GM04503 (cell line): ENCODE data around the gene SASS6.
A peak's percentile ranks its signal among the peaks of the same experiment; 100 is the strongest.
"Not testable (repeated sequence)": the region's sequence is repeated elsewhere in the genome, so short reads cannot be mapped to it uniquely, and the experiment has no call there.

Source experiments
- DNase-seq: peaks from one replicate; pipeline ENCODE4 v3.0.0-alpha.2; 2012; ENCODE audit warnings: low read depth

Gene SASS6

DNA sequence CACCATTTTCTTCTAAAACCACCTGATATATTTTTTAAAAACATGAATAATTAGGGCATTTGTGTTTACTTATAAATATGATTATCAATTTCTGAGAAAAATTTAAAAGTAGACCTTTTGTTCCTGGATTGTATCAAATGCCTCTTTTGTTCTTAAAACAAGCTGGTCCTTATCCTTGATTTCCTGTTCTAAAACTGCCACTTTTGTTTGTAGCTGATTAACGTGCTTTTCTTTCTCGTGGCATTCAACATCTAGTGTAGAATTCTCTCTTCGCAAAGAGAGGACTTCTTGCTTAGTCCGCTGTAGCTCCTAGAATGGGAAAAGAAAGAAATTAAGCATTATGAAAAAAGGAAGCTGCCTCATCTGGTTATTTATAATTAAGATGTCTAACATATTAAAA lies 25.0 kb downstream of the SASS6 start:
- no peak for DNase-seq

DNA sequence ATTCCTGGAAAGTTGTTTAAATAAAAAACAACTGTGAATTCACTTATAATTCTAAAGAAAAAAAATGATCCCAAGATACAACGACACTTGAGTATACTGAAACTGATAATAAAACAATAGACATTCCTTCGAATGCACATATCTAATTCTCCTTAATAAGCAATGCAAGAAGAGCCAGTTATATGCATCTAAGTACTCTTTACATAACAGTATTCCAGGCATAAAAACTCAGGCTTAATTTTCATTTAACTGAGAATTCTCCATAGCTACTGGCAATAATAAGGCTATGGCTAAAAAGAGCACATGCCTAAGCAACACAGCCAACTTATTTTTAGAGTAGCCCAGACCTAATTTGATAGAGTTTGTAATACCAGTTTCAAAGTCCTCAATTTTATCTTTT lies 31.2 kb downstream of the SASS6 start:
- DNase-seq = no peak

DNA sequence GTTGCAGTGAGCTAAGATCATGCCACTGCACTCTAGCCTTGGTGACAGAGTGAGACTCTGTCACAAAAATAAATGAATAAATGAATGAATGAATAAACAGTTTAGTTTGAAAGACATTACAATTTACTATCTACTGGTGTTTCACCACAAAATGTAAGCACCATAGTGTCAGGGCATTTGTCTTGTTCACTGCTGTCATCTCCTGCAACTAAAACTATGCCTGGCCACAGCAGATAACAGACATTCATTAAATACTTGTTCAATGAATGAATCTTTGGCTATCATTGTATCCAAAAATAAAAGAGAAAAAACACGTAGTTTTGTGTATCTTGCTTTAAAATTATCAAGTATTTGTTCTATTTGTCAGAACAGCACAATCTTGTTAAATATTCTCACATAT lies 32.5 kb downstream of the SASS6 start:
- DNase-seq = peak; percentile 40

DNA sequence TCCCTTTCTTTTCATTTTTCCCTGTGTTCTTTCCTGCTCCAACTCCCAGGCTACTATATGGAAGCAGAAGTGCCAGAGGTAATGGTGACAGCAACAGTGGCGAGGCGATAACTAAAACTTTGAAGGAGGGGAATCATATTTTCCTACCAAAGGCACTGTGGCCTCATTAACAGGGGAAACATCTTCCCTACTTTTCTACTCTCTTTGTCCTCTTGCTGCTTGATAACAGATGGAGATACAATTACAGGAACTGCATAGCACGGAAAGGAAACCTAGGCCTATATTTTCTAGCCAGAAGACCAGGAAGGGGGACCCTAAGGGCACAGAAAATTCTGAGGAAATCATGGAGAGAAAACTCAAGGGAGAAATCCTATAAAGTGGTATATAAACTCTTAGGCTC lies 42.3 kb downstream of the SASS6 start:
- DNase-seq = no peak

DNA sequence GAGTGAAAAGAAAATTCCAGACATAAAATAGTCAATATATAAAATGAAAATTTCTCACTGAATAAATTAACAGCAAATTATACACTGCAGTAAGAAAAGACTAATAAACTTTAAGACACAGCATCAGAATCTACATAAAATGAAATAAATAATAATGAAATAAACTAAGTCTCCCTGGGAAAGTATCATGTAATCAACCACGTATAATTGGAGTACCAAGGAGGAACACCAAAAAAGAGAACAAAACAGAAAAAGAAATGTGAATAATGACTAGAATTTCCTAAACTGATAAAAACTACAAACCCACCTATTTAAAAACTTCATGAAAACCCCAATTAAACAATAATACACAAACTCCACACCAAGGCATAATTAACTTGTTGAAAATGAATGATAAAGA lies 43.6 kb downstream of the SASS6 start:
- no peak for DNase-seq

DNA sequence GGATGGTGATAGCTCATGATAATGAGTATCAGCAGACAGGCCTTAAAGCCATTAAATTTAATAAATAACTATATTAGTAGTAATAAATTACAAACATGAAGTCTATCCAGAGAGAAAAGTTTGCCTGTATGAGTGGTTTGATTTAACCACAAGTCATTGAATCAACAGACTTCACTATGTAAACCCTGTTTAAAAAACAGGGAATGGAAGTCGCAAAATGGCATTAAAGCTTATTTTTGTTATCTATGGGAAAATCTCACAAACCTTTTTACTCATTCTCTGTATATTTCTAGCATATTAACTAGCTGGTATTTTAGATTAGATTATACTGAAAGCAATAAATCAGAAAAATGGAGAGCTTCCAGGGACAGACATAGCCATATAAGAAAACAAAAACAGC lies 45.3 kb downstream of the SASS6 start:
- DNase-seq = no peak

DNA sequence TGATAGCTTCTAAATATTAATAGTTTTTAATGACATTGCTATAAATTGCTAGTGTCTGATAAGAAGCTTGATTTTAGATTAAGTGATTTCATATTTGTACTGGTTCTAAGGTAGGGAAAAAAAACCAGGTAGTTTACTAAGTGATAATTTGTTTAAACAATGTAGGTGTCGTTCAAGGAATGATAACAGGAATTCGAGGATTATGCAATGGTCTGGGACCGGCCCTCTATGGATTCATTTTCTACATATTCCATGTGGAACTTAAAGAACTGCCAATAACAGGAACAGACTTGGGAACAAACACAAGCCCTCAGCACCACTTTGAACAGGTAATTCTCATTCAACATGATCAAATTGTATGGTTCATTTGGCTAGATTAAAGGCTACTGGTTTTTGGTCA lies 52.4 kb downstream of the SASS6 start:
- DNase-seq = no peak

DNA sequence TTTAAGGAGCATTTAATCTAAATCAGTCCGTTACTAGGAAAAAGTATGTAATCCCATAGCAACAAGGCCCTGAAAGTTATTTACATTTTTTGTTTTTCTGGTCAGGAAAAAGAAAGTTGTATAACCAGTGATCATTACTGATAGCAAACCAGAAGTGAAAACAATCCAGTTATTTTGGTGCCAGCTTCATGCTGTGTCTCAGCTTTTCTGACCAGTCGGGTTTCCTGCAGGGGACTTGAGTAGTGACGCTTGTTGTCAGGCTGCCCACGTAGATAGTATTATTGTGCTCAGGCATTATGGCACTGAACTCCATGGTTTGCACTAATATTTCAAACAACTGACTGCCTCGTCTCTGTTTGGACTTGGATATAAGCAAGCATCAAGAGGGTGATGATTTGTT lies 55.2 kb downstream of the SASS6 start:
- no peak for DNase-seq

DNA sequence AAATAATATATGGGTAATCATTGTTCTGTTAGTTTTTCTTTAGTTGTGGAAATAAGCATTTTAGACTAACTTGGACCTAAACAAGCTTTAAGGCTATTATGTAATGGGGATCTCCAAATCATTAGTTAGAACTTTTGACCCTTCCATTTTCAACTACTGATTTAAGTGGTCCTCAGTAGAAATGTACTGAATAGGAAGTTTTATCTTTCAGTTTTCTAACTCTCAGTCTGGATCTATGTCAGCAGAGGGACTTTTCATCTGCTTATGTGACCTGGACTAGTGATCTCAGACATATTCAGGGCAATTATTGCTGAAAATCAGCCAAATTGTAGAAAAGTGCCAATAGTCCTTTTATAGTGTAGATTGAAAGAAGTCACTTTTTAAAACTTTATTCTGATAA lies 56.0 kb downstream of the SASS6 start:
- DNase-seq = no peak

DNA sequence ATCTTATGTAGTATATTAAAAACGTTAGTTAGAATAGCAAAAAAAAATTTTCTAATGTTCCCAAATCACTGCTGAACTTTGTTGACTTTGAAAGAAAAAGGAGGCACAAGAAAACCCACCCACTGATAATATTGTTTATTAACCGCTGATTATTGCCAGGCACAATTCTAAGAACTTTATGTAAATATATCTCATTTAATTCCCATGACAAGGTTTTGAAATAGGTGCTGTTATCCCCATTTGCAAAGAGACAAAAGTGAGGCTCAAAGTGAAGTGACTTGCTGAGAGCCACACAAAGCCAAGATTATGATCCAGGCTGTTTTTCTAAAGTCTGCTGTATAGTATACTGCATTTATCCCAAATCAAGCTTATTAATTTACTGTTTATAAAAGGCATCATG lies 56.4 kb downstream of the SASS6 start:
- no peak for DNase-seq

DNA sequence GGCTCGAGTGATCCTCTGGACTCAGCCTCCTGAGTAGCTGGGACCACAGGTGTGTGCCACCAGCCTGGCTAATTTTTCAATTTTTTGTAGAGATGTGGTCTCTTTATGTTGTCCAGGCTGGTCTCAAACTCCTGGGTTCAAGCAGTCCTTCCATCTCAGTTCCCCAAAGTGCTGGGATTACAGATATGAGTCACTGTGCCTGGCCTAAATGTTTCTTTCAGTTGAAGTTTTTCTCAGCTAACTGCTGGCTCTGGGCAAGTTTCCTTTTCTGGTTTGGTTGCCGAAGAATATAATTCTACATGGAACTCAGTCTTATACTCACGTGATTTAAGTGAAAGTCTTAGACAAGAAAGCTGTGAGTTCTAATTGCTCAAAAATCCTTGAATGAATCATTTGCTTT lies 57.0 kb downstream of the SASS6 start:
- no peak for DNase-seq

DNA sequence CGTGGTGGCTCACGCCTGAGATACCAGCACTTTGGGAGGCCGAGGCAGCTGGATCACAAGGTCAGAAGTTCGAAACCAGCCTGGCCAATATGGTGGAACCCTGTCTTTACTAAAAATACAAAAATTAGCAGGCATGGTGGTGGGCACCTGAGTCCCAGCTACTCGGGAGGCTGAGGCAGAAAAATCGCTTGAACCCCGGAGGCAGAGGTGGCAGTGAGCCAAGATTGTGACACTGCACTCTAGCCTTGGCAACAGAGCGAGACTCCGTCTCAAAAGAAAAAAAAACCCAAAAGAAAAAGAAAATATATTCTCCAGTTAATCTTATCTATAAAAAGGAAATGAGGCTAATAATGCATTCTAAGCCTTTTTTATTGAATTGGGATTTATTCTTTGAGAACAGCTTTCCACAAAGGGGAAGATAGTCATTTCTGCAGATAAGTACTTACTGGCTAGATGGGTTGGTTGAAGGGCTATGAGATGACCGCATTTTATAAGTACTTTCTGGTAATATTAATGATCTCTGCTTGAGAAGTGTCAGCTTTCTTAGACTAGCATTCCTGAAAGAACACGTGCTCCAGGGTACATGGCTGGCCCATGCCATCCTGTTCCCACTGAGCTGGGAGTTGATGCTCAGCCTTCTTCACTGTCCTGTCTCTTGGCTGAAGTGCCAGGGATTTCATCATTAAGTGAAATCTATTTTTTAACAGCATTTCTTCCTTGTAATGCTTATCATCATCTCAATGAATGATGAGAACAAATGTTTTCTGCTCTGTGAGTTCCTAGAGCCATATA lies 57.9 kb downstream of the SASS6 start:
- DNase-seq = no peak

DNA sequence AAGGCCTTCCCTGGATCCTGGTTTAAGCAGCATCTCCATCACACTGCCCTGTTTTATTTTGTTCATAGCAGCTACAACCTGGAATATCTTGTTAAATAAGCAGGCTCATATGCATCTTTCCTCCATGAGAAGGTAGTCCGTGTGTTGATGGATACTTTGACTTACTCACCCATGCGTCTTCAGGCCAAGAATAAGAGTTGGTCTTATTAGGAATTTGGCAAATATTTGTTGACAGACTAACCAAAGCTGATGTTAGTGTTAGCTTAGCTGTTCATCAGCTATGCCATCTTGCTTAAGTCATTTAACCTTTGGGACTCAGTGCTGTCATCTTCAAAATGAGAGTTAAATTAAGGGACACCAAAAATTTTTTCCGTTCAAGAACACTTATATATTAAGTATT lies 59.2 kb downstream of the SASS6 start:
- DNase-seq = no peak

DNA sequence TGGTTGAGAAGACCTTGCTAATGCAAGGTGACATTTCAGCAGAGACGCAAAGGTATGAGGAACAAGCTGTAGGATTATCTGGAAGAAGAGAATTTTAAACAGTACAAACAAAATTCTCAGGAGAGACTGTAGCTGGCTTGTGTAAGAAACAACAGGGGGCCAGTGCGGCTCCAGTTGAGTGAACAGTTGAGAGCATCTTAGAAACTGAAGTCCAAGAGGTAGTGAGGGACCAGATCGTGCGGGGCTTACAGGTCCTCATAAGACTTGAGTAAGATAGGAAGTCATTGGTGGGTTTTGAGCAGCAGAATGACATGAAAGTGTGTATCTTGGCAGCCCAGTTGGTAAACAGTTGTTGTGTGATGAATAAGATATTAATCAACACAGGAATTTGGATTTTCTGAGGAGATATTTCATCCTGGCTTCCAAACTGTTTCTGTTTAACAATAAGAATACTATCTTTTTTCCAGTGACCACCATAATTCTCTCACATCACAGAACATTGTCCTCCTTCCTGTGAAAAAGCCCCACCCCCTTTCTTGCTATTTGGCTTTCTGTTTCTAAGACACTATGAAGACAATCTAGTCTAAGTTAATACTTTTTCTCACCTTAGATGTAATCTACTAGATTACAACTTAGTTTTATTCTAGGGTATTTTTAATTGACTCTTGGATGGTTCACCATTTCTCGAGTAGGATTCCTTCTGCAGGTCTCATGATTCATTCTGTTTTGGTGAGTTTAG lies 62.4 kb downstream of the SASS6 start:
- no peak for DNase-seq

DNA sequence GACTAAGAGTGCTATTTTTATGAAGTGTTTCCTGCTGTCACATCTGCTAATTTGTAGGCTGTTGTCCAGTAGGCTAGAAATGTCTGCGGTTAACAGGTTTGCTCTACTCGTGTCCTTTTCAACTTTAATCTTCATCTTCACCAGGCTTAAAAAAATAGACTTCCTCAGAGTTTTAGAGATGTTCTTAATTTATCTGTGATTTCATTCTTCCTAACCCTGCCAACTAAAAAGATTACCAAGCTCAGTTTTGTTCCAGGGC lies 66.8 kb downstream of the SASS6 start:
- DNase-seq = no peak

DNA sequence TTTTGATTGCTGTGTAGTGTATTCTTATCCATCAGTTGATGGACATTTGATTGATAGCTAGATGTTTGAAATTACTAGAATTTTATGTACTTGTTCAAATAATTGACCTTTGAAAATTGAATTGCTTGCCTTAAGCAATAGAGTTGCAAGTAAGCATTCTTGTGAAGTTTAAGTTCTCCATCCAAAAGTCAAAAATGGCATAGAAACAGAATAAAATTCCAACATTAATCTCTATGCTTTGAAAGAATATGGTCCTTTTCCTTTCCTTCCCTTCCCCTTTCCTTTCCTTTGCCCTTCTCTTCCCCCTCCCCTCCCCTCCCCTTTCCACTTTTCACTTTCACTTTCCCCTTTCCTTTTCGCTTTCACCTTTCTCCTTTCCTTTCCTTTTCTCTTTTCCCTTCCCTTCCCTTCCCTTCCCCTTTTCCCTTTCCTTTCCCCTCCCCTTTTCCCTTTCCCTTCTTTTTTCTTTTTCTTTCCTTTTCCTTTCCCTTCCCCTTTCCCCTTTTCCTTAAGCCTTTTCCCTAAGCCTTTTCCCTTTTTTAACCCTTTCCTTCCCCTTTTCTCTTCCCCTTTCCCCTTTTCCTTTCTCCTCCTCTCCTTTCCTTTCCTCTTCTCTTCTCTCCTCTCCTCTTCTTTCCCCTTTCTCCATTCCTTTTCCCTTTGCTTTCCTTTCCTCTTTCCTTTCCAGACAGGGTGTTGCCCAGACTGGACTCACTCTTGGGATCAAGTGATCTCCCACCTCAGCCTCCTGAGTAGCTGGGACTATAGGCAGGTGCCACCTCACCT lies 67.4 kb downstream of the SASS6 start:
- DNase-seq = no peak

DNA sequence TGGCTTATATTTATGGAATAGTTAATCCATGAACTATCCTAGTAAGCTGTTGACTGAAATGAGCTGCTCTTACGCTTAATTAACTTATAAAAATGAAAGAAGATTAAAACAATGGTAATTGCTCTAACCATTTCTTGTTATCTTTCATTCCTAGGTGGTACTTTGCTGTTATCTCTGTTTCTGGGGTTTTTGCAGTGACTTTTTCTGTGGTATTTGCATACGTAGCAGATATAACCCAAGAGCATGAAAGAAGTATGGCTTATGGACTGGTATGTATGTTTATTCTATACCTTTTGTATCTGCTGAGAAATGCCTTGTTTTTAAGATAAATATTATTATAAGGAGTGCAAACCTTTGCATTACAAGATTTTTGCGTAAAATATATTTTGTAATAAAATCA lies 71.0 kb downstream of the SASS6 start:
- no peak for DNase-seq

DNA sequence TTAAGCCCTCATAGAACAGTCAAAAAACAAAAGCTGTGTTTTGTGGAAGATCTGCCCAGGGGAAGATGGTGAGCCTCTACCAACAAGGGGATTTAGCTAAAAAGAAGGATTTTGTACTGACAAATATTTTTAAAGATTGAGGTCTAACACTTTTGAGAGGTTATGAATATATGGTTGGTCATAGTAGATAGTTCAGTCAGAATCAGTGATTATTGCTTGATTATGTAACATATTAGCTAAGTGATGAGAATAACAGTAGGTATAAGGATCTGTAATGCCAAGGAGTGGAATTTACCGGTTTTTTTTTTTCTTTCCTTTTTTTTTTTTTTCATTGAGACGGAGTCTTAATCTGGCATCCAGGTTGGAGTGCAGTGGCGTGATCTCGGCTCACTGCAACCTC lies 79.0 kb downstream of the SASS6 start:
- DNase-seq = no peak

DNA sequence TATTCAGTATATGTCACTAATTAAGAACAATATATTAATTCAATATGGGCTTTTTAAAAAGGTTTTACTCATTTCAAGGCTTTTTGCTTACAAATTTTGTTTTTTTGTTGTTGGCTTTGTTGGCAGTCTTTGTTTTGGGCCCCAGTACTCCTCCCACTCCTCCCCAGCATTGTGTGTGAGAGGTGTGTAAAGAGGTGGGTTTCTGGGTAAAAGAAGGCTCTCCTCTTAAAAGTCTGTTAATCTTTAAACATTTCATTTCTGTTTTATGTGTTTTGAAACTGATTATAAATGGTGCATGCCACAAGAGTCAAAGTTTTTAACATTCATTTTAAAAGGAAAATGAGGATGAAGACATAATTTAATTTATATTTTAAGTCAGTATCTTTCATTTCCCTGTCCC lies 79.6 kb downstream of the SASS6 start:
- no peak for DNase-seq

DNA sequence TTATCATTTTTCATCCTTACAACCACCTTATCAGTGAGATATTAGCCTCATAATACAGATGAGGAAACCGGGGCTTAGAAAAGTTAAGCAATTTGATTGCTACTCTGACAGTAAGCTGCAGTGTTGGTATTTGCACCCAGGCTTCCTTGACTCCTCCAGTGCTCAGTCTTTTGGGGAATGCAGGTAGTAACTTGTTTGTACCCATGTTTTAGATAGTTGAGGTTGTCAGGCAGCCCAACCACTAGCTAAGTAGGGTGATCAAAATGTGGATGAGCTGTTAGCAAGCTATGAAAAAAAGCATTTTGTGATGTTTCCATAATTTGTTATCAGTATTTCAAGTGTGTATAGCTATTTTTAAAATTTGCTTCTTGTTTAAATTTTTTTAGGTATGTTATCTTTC lies 80.8 kb downstream of the SASS6 start:
- DNase-seq = no peak

DNA sequence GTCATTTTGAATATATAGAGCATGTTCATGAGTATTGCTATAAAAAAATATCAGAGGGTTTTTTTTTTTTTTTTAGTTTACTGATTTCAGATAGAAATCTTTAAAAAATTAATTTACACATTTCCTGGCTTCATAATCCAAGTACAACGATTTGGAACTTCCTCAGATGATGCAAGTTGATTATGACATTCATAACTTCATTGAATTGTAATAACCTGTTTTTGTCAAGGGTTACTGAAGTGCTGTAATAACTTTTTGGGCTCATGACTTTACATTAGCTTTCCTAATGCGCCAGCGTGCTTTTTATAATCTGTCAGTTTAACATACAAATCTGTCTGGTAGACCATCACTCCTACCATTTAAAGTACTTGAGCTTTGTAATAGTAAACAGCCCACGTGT lies 81.3 kb downstream of the SASS6 start:
- DNase-seq = no peak

DNA sequence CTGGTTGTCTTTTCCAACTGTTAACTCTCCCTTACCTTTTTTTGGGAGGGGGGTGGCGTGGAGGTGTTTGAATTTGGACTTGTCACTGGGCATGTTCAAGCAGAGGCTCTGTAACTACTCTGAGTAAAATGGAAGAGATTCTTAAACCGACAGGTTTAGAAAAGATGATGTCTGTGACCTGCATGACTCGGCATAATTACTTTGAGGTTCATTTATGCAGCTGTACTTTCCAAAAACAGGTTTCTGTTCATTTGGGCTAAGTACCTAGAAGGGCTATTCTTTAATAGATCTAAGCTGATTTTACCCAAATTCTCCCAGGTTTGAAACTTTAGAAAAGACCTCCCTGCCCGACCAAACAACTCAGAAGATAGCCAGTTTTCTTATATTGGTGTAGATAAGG lies 82.6 kb downstream of the SASS6 start:
- DNase-seq = no peak

DNA sequence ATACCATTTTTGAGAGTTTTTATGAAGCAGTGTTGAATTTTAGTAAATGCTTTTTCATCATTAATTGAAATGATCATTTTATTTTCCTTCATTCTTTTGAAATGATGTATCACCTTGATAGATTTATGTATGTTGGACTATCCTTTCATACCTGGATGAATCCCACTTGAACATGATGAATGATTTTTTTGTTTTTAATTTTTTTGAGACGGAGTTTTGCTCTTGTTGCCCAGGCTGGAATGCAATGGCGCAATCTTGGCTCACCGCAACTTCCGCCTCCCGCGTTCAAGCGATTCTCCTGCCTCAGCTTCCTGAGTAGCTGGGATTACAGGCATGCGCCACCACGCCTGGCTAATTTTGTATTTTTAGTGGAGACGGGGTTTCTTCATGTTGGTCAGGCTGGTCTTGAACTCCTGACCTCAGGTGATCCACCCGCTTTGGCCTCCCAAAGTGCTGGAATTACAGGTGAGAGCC lies 85.5 kb downstream of the SASS6 start:
- DNase-seq = not testable (repeated sequence)
